ENCODE measurements around the gene DOK3. TPM values are rescaled to one million over a fixed set of nuclear protein-coding genes. Genes with fewer than 3 reads are reported as not detected.

DOK3 gene
- total RNA-seq, 1 experiment from 2014 or later: 16.4 TPM

DNA sequence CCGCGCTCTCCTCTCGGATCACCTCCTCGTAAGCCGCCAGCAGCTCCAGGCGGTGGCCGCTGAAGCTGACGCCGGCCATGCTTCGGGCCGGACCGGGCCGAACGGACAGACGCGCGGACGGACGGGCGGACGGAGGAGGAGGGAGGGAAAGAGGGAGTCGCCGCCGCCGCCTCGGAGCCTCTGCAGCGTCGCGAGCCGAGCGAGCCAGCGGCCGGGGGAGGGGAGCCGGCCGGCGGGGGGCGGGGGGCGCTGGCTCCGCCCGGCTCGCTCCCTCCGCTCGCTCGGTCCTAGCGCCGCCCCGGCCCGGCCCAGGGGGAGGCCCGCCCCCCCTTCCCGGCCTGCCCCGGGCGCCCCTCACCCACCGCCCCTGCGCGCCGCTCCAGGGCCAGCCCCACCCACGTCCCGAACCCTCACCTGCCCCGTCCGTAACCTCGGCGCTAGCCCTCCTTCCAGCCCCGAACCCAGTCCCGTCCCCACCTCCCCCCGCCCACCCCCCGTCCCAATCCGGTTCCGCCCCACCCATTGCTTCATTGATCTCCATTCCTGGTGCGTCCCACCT, 36.1 kb downstream of the DOK3 start, which contains the start of gene DBN1:
Gene DBN1, minus strand, starts transcription at position 192 of the 559 bp plus-strand sequence. Its CDS starts 113 bp downstream, at position 79.
- Histone ChIP-seq H3K14ac (ENCODE audit: insufficient read depth, low read length) (peak within 1 kb of the TSS; percentile 97), H2BK120ac (ENCODE audit: low read depth, low read length, poor library complexity, severe bottlenecking) (no peak within 1 kb of the TSS), H2BK5ac (ENCODE audit: insufficient read length, low read length) (no peak within 1 kb of the TSS), H3K27ac (ENCODE audit: insufficient read length, low read depth, low read length) (no peak within 1 kb of the TSS), H2AFZ (ENCODE audit: low read length) (no peak within 1 kb of the TSS), H3K56ac (ENCODE audit: insufficient read length, low read depth, low read length) (no peak within 1 kb of the TSS), H4K5ac (ENCODE audit: insufficient read length, low read depth, low read length) (no peak within 1 kb of the TSS), H2BK12ac (ENCODE audit: insufficient read length, low read depth, low read length) (no peak within 1 kb of the TSS), H3K4me2 (ENCODE audit: insufficient read depth, insufficient read length, low read length) (peak within 1 kb of the TSS; percentile 61), H3K27me3 (ENCODE audit: insufficient read depth, low read length) (no peaks in the 10 kb centered on the region), H3K23ac (ENCODE audit: insufficient read length, low read depth, low read length) (no peak within 1 kb of the TSS), H3K79me2 (ENCODE audit: insufficient read depth, low read length) (peaks cover 26% of the 10 kb centered on the region; the same call in 1 of the 2 replicates), H4K91ac (ENCODE audit: insufficient read length, low read depth, low read length) (peak within 1 kb of the TSS; percentile 18), H3K9me3 (ENCODE audit: control insufficient read depth, low read depth, low read length) (no peaks in the 10 kb centered on the region), H2AK5ac (ENCODE audit: insufficient read length, low read length) (no peak within 1 kb of the TSS), H4K20me1 (ENCODE audit: control insufficient read depth, insufficient read depth, insufficient read length) (no peaks in the 10 kb centered on the region), H3K79me1 (ENCODE audit: insufficient read depth, low read depth, low read length, poor library complexity, severe bottlenecking) (peaks cover 10% of the 10 kb centered on the region), H3T11ph (ENCODE audit: low read length) (no peak within 1 kb of the TSS), H3K18ac (ENCODE audit: insufficient read length, low read depth, low read length) (peak within 1 kb of the TSS; percentile 95), H3K4ac (ENCODE audit: low read depth, low read length) (peak within 1 kb of the TSS; percentile 8; the same call in 1 of the 2 replicates), H3K4me1 (ENCODE audit: insufficient read depth, low read length) (peaks cover 24% of the 10 kb centered on the region; the same call in 1 of the 2 replicates), H3K23me2 (ENCODE audit: insufficient read length, low read depth, low read length, poor library complexity, severe bottlenecking) (peaks cover 4% of the 10 kb centered on the region), H4K8ac (replicated peaks; ENCODE audit: insufficient read length, low read depth, low read length) (no peak within 1 kb of the TSS), H2BK15ac (ENCODE audit: low read depth, low read length) (no peak within 1 kb of the TSS), H3K9ac (ENCODE audit: extremely low read depth, insufficient read length, low read length) (peak within 1 kb of the TSS; percentile 85), H2BK20ac (ENCODE audit: low read depth, low read length, poor library complexity, severe bottlenecking) (no peak within 1 kb of the TSS)
- Mint-ChIP-seq H3K9me3 (no peaks in the 10 kb centered on the region), H3K4me3 (peak within 1 kb of the TSS; percentile 83 to 89), H3K4me1 (peaks cover 44 to 69% of the 10 kb centered on the region in 2 experiments), H3K36me3 (ENCODE audit: insufficient read depth in 1 of 3, low read depth in 3 of 3) (peaks cover 20 to 35% (median 34%) of the 10 kb centered on the region in 3 experiments), H3K27me3 (ENCODE audit: low read depth) (no peaks in the 10 kb centered on the region; the same call in 1 of the 2 replicates), H3K27ac (peak within 1 kb of the TSS; percentile 70 to 92 (median 89); a peak in 6 of 7 replicates)
- TF ChIP-seq, protein P1, sequence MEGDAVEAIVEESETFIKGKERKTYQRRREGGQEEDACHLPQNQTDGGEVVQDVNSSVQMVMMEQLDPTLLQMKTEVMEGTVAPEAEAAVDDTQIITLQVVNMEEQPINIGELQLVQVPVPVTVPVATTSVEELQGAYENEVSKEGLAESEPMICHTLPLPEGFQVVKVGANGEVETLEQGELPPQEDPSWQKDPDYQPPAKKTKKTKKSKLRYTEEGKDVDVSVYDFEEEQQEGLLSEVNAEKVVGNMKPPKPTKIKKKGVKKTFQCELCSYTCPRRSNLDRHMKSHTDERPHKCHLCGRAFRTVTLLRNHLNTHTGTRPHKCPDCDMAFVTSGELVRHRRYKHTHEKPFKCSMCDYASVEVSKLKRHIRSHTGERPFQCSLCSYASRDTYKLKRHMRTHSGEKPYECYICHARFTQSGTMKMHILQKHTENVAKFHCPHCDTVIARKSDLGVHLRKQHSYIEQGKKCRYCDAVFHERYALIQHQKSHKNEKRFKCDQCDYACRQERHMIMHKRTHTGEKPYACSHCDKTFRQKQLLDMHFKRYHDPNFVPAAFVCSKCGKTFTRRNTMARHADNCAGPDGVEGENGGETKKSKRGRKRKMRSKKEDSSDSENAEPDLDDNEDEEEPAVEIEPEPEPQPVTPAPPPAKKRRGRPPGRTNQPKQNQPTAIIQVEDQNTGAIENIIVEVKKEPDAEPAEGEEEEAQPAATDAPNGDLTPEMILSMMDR (conservative IDR thresholded peaks at IDR 0.05): no peak
- DNase-seq: peak; percentile 71
- whole genome bisulfite sequencing (ENCODE audit: extremely low coverage, insufficient read length, low lambda C conversion rate): no CpG with 5 or more reads among the region's 69 CpGs
